ENCODE results near the gene MYH10.

The MYH10 gene

GRCh38 chr17:8609910-8610309 lies 20.6 kb downstream of the MYH10 start:
- DNase-seq (ENCODE audit: low spot score): no peak

DNA sequence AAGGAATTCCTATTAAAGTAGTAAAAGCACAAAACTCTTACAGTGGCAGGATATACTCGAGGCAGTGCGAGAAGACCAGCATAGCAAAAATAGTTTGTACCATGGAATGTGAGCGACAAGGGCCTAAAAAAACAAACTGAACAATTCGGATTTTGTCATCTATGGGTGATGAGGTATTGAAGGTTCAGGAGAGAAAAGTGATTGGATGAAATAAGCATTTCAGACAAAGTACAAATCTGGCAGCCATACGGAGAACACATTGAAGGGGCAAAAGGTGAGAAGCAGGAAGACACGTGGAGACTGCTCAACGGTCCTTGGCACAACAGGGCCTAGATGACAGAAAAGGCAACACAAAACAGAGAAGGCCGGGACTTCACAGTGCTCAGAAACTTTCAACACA lies 22.5 kb downstream of the MYH10 start:
- no peak for DNase-seq (ENCODE audit: low spot score)

DNA sequence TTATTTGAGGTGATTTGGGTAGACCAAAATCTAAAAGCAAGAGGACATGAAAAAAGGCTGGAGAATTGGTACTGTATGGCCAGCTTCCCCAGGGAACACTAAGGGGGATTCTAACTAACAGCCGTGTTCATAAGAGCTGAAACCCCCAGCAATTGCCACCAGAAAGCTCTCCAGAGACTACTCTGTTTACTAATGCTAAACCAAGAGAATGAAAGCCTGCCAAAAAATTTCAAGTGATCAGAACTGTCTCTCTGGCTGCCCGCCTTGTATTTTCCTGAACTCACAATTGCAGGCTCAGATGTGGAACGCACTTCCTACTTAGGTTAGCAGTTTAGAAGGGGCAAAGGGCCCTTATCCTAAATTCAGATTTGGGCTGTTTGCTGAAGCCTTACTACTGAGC lies 24.1 kb downstream of the MYH10 start:
- DNase-seq (ENCODE audit: low spot score): peak; percentile 32

- DNase-seq (ENCODE audit: low spot score): no peak
These were observed 27.8 kb downstream of the MYH10 start for GRCh38 chr17:8602679-8603078.

- DNase-seq (ENCODE audit: low spot score): no peak
These were observed 31.0 kb downstream of the MYH10 start for GRCh38 chr17:8599351-8600011.

- no peak for DNase-seq (ENCODE audit: low spot score)
These were observed 31.6 kb downstream of the MYH10 start for GRCh38 chr17:8598913-8599312.

- DNase-seq (ENCODE audit: low spot score): no peak
These were observed 36.7 kb downstream of the MYH10 start for GRCh38 chr17:8593830-8594229.

- no peak for DNase-seq (ENCODE audit: low spot score)
These were observed 37.2 kb downstream of the MYH10 start for GRCh38 chr17:8593276-8593675.

GRCh38 chr17:8588877-8589554 lies 41.5 kb downstream of the MYH10 start:
- no peak for DNase-seq (ENCODE audit: low spot score)

DNA sequence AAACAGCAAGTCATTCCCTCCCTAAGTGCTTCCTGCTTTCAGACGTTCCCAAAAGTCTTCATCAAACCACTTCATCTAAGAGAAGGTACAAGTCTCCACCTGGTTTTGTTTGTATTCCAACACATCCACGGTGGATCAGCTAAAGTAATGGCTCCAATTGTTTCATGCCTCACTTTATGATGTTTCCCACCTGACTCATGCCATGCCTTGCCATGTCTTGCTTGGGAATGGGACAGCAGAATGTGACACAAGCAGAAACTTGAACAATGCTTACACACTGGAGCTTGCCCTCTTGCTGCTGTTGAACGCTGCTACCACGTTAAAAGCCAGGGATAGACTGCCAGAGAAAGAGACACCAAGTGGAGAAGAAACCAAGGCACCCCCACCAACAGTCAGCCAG lies 43.8 kb downstream of the MYH10 start:
- no peak for DNase-seq (ENCODE audit: low spot score)

GRCh38 chr17:8585911-8586310 lies 44.6 kb downstream of the MYH10 start:
- no peak for DNase-seq (ENCODE audit: low spot score)

DNA sequence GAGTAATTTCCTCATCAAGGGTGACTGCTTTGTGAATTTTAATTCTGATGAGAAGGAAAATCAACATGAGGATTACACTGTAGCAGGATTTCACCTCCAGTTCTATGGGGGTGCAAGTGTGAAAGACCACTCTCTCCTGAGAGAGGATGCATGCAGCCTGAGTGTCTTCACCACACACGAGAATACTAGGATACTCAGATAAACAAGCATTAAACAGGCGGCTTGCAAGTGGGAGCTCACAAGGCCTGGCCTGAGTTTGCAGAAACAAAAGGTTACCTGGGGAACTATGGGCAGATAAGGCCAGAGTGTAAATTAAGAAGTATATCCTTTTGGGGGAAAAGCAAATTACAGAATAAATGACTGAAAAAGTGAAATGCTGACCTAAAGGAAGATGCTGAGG lies 46.6 kb downstream of the MYH10 start:
- no peak for DNase-seq (ENCODE audit: low spot score)

- no peak for DNase-seq (ENCODE audit: low spot score)
These were observed 49.4 kb downstream of the MYH10 start for GRCh38 chr17:8580952-8581658.

GRCh38 chr17:8577868-8578267 lies 52.7 kb downstream of the MYH10 start:
- DNase-seq (ENCODE audit: low spot score): no peak

GRCh38 chr17:8576559-8577294 lies 53.8 kb downstream of the MYH10 start:
- DNase-seq (ENCODE audit: low spot score): no peak

DNA sequence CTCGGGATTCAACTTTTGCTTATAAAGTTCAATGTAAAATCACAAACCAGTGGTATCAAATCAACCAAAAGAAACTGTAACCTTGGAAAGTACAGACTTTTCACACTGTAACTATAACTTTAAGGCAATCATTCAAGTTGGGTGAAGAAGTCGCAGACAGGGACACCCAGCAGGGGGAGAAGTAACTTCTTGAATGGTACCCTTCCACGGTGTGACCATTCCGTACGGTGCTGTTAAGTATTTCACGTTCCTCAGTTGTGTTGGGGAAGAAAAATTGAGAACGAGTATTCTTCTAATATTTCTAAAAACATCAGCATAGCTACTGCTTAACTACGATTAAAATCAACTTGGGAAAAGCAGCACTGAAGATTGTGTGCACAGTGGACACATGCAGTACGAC lies 55.8 kb downstream of the MYH10 start:
- DNase-seq (ENCODE audit: low spot score): no peak

- DNase-seq (ENCODE audit: low spot score): no peak
These were observed 57.8 kb downstream of the MYH10 start for GRCh38 chr17:8572764-8573163.

GRCh38 chr17:8563981-8564602 lies 66.4 kb downstream of the MYH10 start:
- no peak for DNase-seq (ENCODE audit: low spot score)

DNA sequence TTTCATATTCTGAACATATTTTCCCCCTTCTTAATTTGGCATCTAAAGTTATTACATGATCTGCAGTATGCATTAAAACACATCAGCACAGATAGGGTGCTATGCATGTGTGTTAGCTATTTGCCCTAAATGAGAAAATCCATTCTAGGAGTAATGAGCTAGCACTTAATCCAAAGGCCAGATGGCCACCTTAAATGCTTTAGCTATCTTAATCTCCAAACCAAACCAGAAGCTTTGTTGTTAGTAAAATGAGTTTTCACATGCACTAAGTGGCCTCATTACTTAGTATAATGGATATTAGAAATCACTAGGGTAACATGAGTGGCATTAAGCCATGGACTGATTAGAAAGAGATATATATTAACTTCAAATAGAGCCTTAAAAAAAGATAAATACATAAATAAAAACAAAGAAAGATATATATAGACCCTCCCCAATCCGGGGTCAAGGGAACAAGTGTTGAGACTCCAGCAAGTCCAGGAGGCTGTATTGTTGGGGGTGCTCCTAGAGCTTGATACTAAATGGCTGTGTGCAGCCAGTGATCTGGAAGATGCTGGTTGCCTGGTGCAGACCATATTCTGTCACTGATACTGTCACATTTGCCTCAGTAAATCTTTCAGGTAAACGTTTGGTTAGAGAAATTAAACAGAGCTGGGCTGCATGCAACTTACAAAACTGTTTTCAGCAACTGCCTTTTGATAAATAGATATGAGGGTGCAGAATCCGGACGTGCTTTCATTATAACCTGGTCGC lies 67.3 kb downstream of the MYH10 start:
- DNase-seq (ENCODE audit: low spot score): peak; percentile 17

DNA sequence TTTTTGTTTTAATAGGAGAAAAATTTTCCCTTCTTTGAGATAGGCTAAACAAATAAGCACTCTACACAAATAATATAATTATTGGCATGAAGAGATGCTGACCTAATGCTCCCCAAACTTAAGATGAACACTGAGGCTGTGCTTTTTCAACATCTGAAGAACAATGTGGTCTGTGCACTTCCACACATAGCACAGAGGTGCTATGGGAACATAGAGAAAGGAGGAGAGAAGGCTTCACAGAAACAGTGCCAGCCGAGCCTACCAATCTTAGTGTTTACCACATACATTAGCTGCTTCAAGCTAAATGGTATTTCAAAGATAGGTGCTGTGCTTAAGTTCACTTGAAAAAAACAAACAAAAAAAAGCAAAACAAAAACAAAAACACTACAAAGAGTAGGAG lies 72.4 kb downstream of the MYH10 start:
- no peak for DNase-seq (ENCODE audit: low spot score)

DNA sequence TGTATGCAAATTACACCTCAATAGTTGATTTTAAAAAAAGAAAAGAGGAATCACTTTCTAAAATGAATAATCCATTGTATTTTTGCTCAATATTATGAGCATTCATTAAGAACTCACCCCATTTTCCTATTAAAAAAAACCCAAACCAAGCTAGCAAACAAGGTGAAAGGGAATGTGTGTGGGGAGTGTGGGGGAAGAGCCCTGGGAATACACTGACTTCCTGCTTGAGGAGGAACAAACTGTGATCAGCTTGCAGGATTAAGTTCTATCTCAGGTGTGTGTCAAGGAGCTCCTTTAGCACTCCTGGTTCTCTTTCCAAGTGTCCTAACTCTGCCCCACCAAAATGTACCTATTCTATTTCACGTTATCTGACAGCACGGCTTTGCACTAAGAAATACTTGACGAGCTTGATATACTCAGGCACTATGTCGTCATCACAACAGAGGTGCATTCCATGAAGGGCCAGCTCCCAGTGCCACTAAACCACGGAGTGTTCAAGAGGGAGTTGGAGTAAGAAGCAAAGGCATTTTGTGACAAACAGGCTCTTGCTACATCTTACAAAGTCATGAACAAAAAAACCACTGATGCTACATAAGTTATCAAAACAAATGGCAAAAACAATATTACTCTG lies 73.2 kb downstream of the MYH10 start:
- DNase-seq (ENCODE audit: low spot score): no peak

All from cerebellar cortex (tissue), 1 donor.